HFFc6 (cell line): Measurements from ENCODE around the gene SUSD1. TPM values are rescaled to one million over a fixed set of nuclear protein-coding genes. Genes with fewer than 3 reads are reported as not detected.

Source experiments
- DNase-seq: peaks from one replicate; pipeline ENCODE4 v3.0.0-alpha.2; 2018
- H3K27ac Mint-ChIP-seq: 2 replicates; pipeline ENCODE4 v1.8.0; 2020; ENCODE audit warnings: mild to moderate bottlenecking, mixed read lengths
- H3K27me3 Mint-ChIP-seq: 2 replicates; pipeline ENCODE4 v1.8.0; 2021; ENCODE audit warnings: mild to moderate bottlenecking, moderate library complexity, mixed read lengths; ENCODE audit not compliant: insufficient read depth
- H3K36me3 Mint-ChIP-seq: 2 replicates; pipeline ENCODE4 v1.8.0; 2021; ENCODE audit warnings: low read depth, mixed read lengths
- H3K4me1 Mint-ChIP-seq: 2 replicates; pipeline ENCODE4 v1.8.0; 2020; ENCODE audit warnings: low read depth, mixed read lengths
- H3K4me3 Mint-ChIP-seq: 2 replicates; pipeline ENCODE4 v1.8.0; 2020; ENCODE audit warnings: mild to moderate bottlenecking, moderate library complexity, mixed read lengths
- H3K9me3 Mint-ChIP-seq: 2 replicates; pipeline ENCODE4 v1.8.0; 2020; ENCODE audit warnings: mild to moderate bottlenecking, mixed read lengths
- total RNA-seq, 6 experiments: library from RNA; stranded (reverse); fragmentation: NEBNext Ultra II Directional; extraction: Animal tissue kit (Norgen Biotek cat#: 25700); gene quantifications; 2 replicates in 1 of 6; 3 replicates in 5 of 6; pipeline ENCODE4 v1.2.3, GENCODE V29; 2021
- TF ChIP-seq, protein P1 (sequence below): fragments of 200-600 bp; sonication (generic); IDR thresholded peaks from 2 replicates; pipeline ENCODE4 v1.5.0; 2021; ENCODE audit warnings: antibody characterized with exemption, mild to moderate bottlenecking

The SUSD1 gene
- total RNA-seq, 6 experiments from 2014 or later, result 3.5 to 9.4 (median 8.2) TPM

GRCh38 chr9:112087506-112087905 lies 87.6 kb downstream of the SUSD1 start:
- TF ChIP-seq, protein P1, sequence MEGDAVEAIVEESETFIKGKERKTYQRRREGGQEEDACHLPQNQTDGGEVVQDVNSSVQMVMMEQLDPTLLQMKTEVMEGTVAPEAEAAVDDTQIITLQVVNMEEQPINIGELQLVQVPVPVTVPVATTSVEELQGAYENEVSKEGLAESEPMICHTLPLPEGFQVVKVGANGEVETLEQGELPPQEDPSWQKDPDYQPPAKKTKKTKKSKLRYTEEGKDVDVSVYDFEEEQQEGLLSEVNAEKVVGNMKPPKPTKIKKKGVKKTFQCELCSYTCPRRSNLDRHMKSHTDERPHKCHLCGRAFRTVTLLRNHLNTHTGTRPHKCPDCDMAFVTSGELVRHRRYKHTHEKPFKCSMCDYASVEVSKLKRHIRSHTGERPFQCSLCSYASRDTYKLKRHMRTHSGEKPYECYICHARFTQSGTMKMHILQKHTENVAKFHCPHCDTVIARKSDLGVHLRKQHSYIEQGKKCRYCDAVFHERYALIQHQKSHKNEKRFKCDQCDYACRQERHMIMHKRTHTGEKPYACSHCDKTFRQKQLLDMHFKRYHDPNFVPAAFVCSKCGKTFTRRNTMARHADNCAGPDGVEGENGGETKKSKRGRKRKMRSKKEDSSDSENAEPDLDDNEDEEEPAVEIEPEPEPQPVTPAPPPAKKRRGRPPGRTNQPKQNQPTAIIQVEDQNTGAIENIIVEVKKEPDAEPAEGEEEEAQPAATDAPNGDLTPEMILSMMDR, result no peak
- Mint-ChIP-seq H3K27me3 (0 out of 2 replicates have a peak, but pooled peaks cover 2% of the 10 kb centered on the region), H3K4me1 (no peaks in the 10 kb centered on the region), H3K27ac (no peak overlapping the region), H3K9me3 (no peaks in the 10 kb centered on the region), H3K36me3 (no peaks in the 10 kb centered on the region; the same call in 1 of the 2 replicates), H3K4me3 (no peak overlapping the region)
- DNase-seq, result no peak

GRCh38 chr9:112086627-112087026 lies 88.5 kb downstream of the SUSD1 start:
- peak; percentile 33 for DNase-seq

DNA sequence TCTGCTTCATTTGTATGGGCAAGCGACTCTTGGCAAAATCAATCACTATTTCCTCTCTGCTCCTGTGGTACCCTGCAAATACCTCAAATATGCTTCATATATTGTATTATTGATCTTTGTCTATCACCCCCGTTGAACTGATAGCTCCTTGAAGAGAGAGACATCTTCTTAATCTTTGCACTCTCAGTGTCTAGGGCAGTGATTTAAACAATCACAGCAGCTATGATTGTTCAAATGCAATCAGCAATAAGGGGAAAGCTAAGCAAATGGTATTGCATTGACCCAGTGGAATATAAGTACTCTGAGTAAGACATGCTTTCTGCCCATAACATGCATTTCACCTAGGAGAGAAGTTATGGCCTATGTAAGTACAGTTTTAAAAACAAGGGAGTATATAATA lies 90.2 kb downstream of the SUSD1 start:
- H3K27ac Mint-ChIP-seq, result no peak overlapping the region
- TF ChIP-seq, protein P1, result no peak
- H3K27me3 Mint-ChIP-seq, result 0 out of 2 replicates have a peak, but pooled peaks cover 2% of the 10 kb centered on the region
- H3K4me3 Mint-ChIP-seq, result no peak overlapping the region
- no peak for DNase-seq
- H3K4me1 Mint-ChIP-seq, result no peaks in the 10 kb centered on the region
- H3K36me3 Mint-ChIP-seq, result peaks cover 6% of the 10 kb centered on the region; the same call in 1 of the 2 replicates
- H3K9me3 Mint-ChIP-seq, result peaks cover 4% of the 10 kb centered on the region; the same call in 1 of the 2 replicates

More at GRCh38 chr9:112086627-112087026, 88.5 kb downstream of the SUSD1 start:
- H3K4me3 Mint-ChIP-seq, result no peak overlapping the region
- 0 out of 2 replicates have a peak, but pooled peaks cover 2% of the 10 kb centered on the region for H3K27me3 Mint-ChIP-seq
- no peak overlapping the region for H3K27ac Mint-ChIP-seq
- H3K36me3 Mint-ChIP-seq, result peaks cover 6% of the 10 kb centered on the region; the same call in 1 of the 2 replicates
- H3K9me3 Mint-ChIP-seq, result peaks cover 4% of the 10 kb centered on the region; the same call in 1 of the 2 replicates
- H3K4me1 Mint-ChIP-seq, result no peaks in the 10 kb centered on the region
- TF ChIP-seq, protein P1, result peak; percentile 79

GRCh38 chr9:112084334-112084733 lies 90.8 kb downstream of the SUSD1 start:
- Mint-ChIP-seq H3K36me3 (peaks cover 6% of the 10 kb centered on the region; the same call in 1 of the 2 replicates), H3K9me3 (peaks cover 4% of the 10 kb centered on the region; the same call in 1 of the 2 replicates), H3K27ac (no peak overlapping the region), H3K4me3 (no peak overlapping the region), H3K27me3 (0 out of 2 replicates have a peak, but pooled peaks cover 2% of the 10 kb centered on the region), H3K4me1 (no peaks in the 10 kb centered on the region)
- no peak for DNase-seq
- TF ChIP-seq, protein P1, result no peak

DNA sequence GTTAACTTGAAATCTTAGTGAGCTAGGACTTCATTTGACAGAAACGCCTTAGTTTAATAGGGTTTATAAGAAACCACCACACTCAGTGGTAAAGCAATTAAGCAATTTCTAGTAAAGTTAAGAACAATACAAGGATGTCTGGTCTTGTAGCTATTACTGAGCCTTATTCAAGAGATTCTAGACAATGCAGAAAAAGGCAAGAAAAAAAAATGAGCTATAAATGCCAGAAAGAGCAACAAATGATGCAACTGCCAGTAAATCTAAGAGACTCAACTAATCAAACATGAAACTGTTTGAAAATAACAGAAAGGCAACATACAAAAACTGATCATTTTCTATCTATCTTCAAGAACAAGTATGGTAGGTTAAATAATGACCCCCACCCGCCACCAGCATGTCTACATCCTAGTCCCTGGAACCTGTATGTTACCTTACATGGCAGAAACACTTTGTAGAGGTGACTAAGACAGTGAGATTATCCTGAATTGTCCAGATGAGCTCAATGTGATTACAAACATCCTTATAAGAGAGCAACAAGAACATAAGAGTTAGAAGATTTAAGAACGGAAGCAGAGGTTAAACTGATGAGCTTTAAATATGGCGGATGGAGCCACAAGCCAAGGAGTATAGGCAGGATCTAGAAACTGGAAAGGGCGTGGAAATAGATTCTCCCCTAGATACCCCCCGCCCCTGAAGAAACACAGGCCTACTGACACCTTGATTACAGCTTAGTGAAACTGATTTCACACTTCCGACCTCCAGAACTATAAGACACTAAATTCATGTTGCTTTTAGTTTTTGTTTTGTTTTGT lies 93.0 kb downstream of the SUSD1 start:
- Mint-ChIP-seq H3K4me1 (no peaks in the 10 kb centered on the region), H3K36me3 (peaks cover 6% of the 10 kb centered on the region; the same call in 1 of the 2 replicates), H3K27me3 (no peaks in the 10 kb centered on the region), H3K9me3 (peaks cover 4% of the 10 kb centered on the region; the same call in 1 of the 2 replicates), H3K4me3 (no peak overlapping the region), H3K27ac (no peak overlapping the region)
- TF ChIP-seq, protein P1, result no peak
- no peak for DNase-seq
